K562 (cell line): ENCODE data around the gene DCAF15. TPM values are rescaled to one million over a fixed set of nuclear protein-coding genes. Genes with fewer than 3 reads are reported as not detected.

ENCODE experiments used
- BCOR ChIP-seq: fragments of 450-650 bp; IDR thresholded peaks from 2 replicates; pipeline ENCODE4 v1.6.1; 2016
- CREB5 ChIP-seq: fragments of 250-450 bp; sonication (Bioruptor Pico); IDR thresholded peaks from 2 replicates; pipeline ENCODE4 v1.5.0; 2020; ENCODE audit warnings: mild to moderate bottlenecking
- ETV5 ChIP-seq: sonication (generic); formaldehyde crosslinking; IDR thresholded peaks from 2 replicates; pipeline ENCODE4 v1.4.0; 2020; ENCODE audit warnings: low read depth, mild to moderate bottlenecking, missing genetic modification reagents
- ETV6 ChIP-seq, 3 experiments: fragments of 150-350 bp in 1 of 3; sonication (generic) in 1 of 3; formaldehyde crosslinking in 1 of 3; IDR thresholded peaks; 2 replicates each; pipeline versions ENCODE4 v1.6.1 to v1.8.0; 2014 to 2022; ENCODE audit warnings: borderline replicate concordance in 2 of 3, low read depth in 2 of 3, antibody characterized with exemption in 1 of 3, low read length in 1 of 3, mild to moderate bottlenecking in 1 of 3, missing genetic modification reagents in 1 of 3
- GABPB2 ChIP-seq: fragments of 250-450 bp; sonication (Bioruptor Pico); conservative IDR thresholded peaks from 2 replicates; pipeline ENCODE4 v1.5.1; 2021; ENCODE audit warnings: mild to moderate bottlenecking
- HDAC2 ChIP-seq: fragments of 450-650 bp; IDR thresholded peaks from 2 replicates; pipeline ENCODE4 v1.6.1; 2016; ENCODE audit warnings: mild to moderate bottlenecking
- LCOR ChIP-seq: sonication (generic); formaldehyde crosslinking; IDR thresholded peaks from 2 replicates; pipeline ENCODE4 v1.8.0; 2022; ENCODE audit warnings: mild to moderate bottlenecking, missing genetic modification reagents
- MAFK ChIP-seq: IDR thresholded peaks from 2 replicates; pipeline ENCODE4 v1.6.1; 2011; ENCODE audit warnings: low read length, improper control_type of control experiment
- NCOA6 ChIP-seq: fragments of 450-650 bp; IDR thresholded peaks from 2 replicates; pipeline ENCODE4 v1.6.1; 2017; ENCODE audit warnings: mild to moderate bottlenecking
- POLR2H ChIP-seq: IDR thresholded peaks from 2 replicates; pipeline ENCODE4 v1.6.1; 2016; ENCODE audit warnings: missing genetic modification characterization, low read depth, mild to moderate bottlenecking, control low read depth, missing compliant biosample characterization, moderate library complexity
- PPARD ChIP-seq: fragments of 250-450 bp; sonication (Bioruptor Pico); IDR thresholded peaks from 2 replicates; pipeline ENCODE4 v1.8.0; 2022; ENCODE audit warnings: inconsistent platforms, mild to moderate bottlenecking, moderate library complexity
- PTBP1 ChIP-seq: fragments of 200-400 bp; formaldehyde crosslinking; IDR thresholded peaks from 2 replicates; pipeline ENCODE4 v1.6.1; 2017; ENCODE audit warnings: low read depth, low read length
- RBM25 ChIP-seq: fragments of 200-400 bp; formaldehyde crosslinking; IDR thresholded peaks from 2 replicates; pipeline ENCODE4 v1.6.1; 2018; ENCODE audit warnings: low read length, low read depth, moderate library complexity; ENCODE audit not compliant: severe bottlenecking
- RREB1 ChIP-seq: fragments of 250-450 bp; sonication (Bioruptor Pico); IDR thresholded peaks from 2 replicates; pipeline ENCODE4 v1.4.0; 2020
- SIX5 ChIP-seq, 2 experiments: IDR thresholded peaks; 2 replicates each; pipeline ENCODE4 v1.6.1; 2011; ENCODE audit warnings: low read length in 2 of 2, borderline replicate concordance in 1 of 2, low read depth in 1 of 2, mild to moderate bottlenecking in 1 of 2, moderate library complexity in 1 of 2; ENCODE audit not compliant: insufficient read depth in 1 of 2
- STAG1 ChIP-seq: sonication (generic); formaldehyde crosslinking; IDR thresholded peaks from 2 replicates; pipeline ENCODE4 v1.5.0; 2020; ENCODE audit warnings: missing genetic modification reagents, borderline replicate concordance
- USF2 ChIP-seq: sonication (generic); formaldehyde crosslinking; IDR thresholded peaks from 2 replicates; pipeline ENCODE4 v1.5.0; 2020; ENCODE audit warnings: missing genetic modification reagents
- polyA plus RNA-seq, 8 experiments: library from polyadenylated mRNA; depleted of rRNA in 4 of 8; stranded (reverse) in 5 of 8; unstranded in 3 of 8; fragments of >200 nt; fragmentation: Nextera tagmentation in 2 of 8; fragmentation: Illumina TruSeq in 1 of 8; extraction: Ambion mirVana in 2 of 8; extraction: Trizol in 1 of 8; gene quantifications; 2 replicates each; pipeline versions ENCODE4 v1.2.1 to v1.2.3, GENCODE V29; 2011 to 2014; ENCODE audit warnings: inconsistent platforms in 1 of 8, missing spikeins in 1 of 8
- total RNA-seq, 7 experiments: library from RNA; depleted of rRNA in 6 of 7; stranded (reverse); fragments of >200 nt in 6 of 7; fragmentation: Illumina TruSeq in 2 of 7; extraction: Trizol in 2 of 7; gene quantifications; 2 replicates each; pipeline versions ENCODE4 v1.2.1 to v1.2.3, GENCODE V29; 2011 to 2021; ENCODE audit warnings: low replicate concordance in 1 of 7

DCAF15 gene
- total and polyA plus RNA-seq, 9 of the 15 experiments (the other 6 are each of a cell fraction or from before 2014, with no cell fraction given): 0.17 to 68.5 (median 27.7) TPM

- TF ChIP-seq RREB1 (CRISPR knock-in tag): no peak
- TF ChIP-seq MAFK: no peak
- TF ChIP-seq NCOA6: no peak
- TF ChIP-seq STAG1 (CRISPR knock-in tag): no peak
- no peak for TF ChIP-seq PPARD (CRISPR knock-in tag)
- peak; percentile 65 for TF ChIP-seq RBM25
- TF ChIP-seq USF2 (CRISPR knock-in tag): no peak
- TF ChIP-seq GABPB2 (CRISPR knock-in tag): no peak
- TF ChIP-seq CREB5: no peak
- 0 out of 2 replicates have a peak, but pooled peaks have one; percentile 47 for TF ChIP-seq PTBP1
- TF ChIP-seq ETV6 (IDR thresholded peaks at IDR 0.05; ENCODE audit: borderline replicate concordance in 1 of 2, low read depth in 2 of 2, low read length in 1 of 2): no peak
- no peak for TF ChIP-seq ETV6 (CRISPR knock-in tag; IDR thresholded peaks at IDR 0.05; ENCODE audit: borderline replicate concordance)
- no peak for TF ChIP-seq SIX5 (IDR thresholded peaks at IDR 0.05; ENCODE audit: borderline replicate concordance in 1 of 2, insufficient read depth in 1 of 2, low read depth in 1 of 2, low read length in 2 of 2)
- no peak for TF ChIP-seq ETV5 (CRISPR knock-in tag)
- TF ChIP-seq POLR2H: no peak
- no peak for TF ChIP-seq LCOR (CRISPR knock-in tag)
- peak; percentile 97 for TF ChIP-seq BCOR
- TF ChIP-seq HDAC2: peak; percentile 68
- TF ChIP-seq, all 486 proteins: peak for 10
These were observed 20.3 kb downstream of the DCAF15 start (continued) for GRCh38 chr19:13972368-13973155.
